Measurements from ENCODE around the gene CMIP. TPM values are rescaled to one million over a fixed set of nuclear protein-coding genes. Genes with fewer than 3 reads are reported as not detected.

CMIP gene
- total RNA-seq, 1 donor from 2014 or later: 19.1 TPM

DNA sequence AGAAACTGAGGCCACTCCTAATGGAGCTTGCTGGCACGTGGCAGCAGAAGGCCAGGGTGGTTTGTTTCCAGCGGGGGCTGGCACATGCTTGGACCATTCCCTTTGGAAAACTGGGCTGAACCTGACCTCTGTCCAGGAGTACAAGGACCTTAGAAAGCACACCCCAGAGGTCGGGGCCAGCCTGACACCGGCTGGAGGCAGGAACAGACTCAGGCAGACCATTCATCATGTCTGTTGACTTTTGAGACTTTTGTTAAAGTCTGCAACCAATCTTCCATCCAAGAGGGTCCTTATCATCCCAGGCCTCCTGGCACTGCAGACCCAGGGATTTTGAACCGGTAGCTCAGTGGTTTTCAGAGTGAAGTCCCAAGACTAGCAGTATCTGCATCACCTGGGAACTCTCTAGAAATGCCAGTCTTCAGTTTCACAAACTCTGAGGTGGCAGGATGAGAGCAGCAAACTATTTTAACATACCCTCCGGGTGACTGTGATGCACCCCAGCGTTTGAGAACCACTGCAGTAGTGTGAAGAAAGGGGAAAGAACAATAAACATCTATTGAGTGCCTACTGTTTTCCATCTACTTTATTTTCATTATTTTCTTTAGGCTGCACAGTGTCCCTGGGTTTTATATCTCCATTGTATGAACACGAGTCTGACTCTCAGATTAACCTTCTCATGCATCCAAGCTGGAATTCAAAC is 189.2 kb downstream of the CMIP start:
- DNase-seq (ENCODE audit: low read depth): no peak
- TF ChIP-seq, protein P1, sequence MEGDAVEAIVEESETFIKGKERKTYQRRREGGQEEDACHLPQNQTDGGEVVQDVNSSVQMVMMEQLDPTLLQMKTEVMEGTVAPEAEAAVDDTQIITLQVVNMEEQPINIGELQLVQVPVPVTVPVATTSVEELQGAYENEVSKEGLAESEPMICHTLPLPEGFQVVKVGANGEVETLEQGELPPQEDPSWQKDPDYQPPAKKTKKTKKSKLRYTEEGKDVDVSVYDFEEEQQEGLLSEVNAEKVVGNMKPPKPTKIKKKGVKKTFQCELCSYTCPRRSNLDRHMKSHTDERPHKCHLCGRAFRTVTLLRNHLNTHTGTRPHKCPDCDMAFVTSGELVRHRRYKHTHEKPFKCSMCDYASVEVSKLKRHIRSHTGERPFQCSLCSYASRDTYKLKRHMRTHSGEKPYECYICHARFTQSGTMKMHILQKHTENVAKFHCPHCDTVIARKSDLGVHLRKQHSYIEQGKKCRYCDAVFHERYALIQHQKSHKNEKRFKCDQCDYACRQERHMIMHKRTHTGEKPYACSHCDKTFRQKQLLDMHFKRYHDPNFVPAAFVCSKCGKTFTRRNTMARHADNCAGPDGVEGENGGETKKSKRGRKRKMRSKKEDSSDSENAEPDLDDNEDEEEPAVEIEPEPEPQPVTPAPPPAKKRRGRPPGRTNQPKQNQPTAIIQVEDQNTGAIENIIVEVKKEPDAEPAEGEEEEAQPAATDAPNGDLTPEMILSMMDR (conservative IDR thresholded peaks at IDR 0.05; ENCODE audit: low read depth, low read length): no peak
- no peak overlapping the region for H3K4me3 ChIP-seq (ENCODE audit: low read depth, low read length)

DNA sequence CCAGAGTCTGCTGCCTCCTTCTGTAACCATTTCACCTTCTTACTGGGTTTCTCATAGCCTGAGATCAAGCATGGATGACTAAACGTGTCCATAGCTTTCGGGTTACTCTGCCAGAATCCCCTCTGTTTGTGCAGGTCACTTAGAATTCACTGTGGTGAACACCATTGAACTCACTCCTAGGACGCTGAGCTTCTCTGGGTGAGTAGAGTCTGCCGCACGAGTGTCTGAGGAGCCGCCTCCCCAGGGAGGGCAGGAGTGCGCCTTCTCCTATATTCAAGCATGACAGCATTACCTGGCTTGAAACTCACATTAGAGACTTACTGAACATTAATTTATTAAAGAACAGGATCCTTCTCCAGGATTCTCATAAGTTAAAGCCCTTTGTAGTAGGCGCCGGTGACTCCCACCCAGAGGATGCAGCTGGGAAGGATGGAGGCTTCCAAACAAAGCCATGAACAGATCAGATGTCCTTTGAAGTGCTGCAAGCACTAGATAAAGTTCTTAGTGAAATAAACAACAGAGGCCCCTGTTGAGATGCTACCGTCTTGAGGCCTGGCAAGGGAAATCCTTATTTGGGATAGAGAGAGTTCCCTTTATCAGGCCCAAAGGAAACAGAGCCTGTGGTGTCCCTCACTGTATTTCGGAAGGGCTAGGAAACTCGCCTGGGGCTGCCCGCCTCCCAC is 189.9 kb downstream of the CMIP start:
- no peak overlapping the region for H3K4me3 ChIP-seq (ENCODE audit: low read depth, low read length)
- TF ChIP-seq, protein P1 (conservative IDR thresholded peaks at IDR 0.05; ENCODE audit: low read depth, low read length): no peak
- no peak for DNase-seq (ENCODE audit: low read depth)

DNA sequence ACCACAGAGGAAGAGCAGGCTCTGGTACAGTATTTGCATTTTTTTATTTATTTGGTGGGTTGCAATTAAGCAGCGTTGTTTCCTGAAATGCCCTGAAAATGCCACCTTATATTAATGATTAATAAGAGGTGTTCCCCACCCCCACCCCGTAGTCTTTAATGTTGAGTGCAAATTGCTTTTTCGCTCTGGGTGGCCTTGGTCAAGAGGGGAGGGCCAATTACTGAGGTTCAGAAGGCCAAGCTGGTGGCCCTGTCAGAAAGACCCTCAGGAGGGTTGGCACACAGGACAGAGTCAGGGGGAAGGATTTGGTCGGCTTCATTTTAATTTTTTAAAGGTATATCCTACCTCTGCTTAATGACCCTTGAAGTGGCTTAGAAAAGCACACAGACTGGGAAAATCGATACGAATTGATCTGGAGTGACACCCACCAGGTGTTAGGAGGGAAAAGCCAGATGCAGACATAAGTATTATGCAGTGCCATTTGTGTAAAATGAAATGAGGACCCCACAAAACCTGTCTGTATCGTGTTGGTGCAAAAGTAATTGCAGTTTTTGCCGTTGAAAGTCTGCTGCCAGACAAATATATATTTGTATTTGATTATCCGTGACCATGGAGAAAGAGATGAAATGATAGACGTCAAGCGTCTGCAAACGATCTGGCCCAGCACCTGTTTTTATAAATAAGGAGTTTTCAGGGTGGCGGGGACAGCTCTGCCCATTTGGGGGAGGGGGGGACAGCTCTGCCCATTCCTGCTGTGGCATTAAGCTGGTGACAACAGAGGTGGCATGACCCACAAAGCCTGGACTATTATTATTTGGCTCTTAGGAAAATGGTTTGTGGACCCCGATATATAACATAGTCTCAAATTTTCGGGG is 190.7 kb downstream of the CMIP start:
- TF ChIP-seq, protein P1 (conservative IDR thresholded peaks at IDR 0.05; ENCODE audit: low read depth, low read length): no peak

DNA sequence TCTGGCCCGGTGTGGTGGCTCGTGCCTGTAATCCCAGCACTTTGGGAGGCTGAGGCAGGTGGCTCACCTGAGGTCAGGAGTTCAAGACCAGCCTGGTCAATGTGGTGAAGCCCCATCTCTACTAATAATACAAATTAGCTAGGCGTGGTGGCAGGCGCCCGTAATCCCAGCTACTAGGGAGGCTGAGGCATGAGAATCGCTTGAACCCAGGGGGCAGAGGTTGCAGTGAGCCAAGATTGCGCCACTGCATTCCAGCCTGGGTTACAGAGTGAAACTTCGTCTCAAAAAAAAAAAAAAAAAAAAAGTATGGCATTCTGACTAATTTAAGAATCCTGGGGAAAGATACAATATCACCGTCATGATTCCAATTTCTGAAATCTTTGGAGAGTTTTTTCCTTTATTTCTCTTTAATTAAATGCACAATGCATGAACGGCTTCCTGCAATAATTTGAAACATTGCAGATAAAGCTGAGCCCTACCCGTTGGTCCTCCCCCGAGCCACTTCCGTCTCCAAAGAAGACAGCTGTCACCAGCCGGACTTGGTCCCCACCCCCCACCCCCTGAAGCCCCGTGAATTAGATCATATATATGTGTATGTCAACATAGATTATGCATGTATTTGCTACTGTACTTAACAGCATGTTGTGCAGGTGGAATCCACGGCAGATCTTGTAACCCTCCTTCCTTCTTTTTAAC is 191.8 kb downstream of the CMIP start:
- TF ChIP-seq, protein P1 (conservative IDR thresholded peaks at IDR 0.05; ENCODE audit: low read depth, low read length): no peak
- DNase-seq (ENCODE audit: low read depth): no peak
- no peak overlapping the region for H3K4me3 ChIP-seq (ENCODE audit: low read depth, low read length)

More for the DNA sequence above, 190.7 kb downstream of the CMIP start:
- no peak for DNase-seq (ENCODE audit: low read depth)
- H3K4me3 ChIP-seq (ENCODE audit: low read depth, low read length): no peak overlapping the region

DNA sequence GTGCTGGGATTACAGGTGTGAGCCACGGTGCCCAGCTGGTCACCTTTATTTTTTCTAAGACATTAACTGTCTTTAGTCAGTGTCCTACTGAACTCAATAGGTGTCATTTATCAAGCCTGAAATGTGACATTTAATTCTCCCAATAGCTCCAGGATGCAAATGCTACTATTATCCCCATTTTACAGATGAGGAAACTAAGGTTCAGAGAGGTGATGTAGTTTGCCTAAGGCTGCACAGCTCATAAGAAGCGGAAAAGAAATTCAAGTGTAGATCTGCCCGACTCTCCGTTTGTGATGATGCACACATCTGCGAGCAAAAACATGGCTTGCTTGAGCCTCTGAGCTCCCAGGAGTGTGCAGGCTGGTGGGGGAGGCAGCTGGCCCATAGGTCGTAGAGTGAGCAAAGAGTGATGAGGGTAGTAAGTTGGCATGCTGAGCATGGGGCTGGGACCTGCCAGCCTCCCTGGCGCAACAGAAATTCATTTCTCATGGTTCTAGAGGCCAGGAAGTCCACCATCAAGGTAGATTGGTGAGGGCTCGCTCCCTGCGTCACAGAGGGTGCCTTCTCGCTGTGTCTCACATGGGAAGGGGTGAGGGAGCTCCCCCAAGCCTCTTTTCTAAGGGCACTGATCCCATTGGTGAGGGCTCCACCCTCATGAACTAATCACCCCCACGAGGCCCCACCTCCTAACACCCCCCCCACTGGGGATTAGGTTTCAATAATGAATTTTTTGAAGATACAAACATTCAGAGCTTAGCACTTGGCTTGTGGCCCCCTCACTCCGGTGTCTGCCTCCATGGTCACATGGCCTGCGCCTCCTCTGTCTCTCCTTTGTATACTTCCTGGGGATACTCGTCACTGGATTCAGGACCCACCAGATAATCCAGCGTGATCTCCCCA is 193.0 kb downstream of the CMIP start:
- H3K4me3 ChIP-seq (ENCODE audit: low read depth, low read length): no peak overlapping the region
- no peak for DNase-seq (ENCODE audit: low read depth)
- TF ChIP-seq, protein P1 (conservative IDR thresholded peaks at IDR 0.05; ENCODE audit: low read depth, low read length): no peak
